Activated T-helper 9 cell treated with anti-CD3 and anti-CD28 coated beads, Interleukin-2, amount 50 U/mL, for 16 hours (primary cell): ENCODE results near the gene FAM20A.

Experiments used
- DNase-seq: peaks from one replicate; pipeline ENCODE4 v3.0.0-alpha.2; 2020; ENCODE audit warnings: low read depth

The FAM20A gene

GRCh38 chr17:68600931-68601564, at the start of gene FAM20A:
FAM20A (minus strand) TSS chr17:68601367; CDS start chr17:68600666, 701 bp downstream.
- DNase-seq, result no peak

- no peak for DNase-seq
These were observed 48.2 kb upstream of the FAM20A start for GRCh38 chr17:68649324-68649723.

DNA sequence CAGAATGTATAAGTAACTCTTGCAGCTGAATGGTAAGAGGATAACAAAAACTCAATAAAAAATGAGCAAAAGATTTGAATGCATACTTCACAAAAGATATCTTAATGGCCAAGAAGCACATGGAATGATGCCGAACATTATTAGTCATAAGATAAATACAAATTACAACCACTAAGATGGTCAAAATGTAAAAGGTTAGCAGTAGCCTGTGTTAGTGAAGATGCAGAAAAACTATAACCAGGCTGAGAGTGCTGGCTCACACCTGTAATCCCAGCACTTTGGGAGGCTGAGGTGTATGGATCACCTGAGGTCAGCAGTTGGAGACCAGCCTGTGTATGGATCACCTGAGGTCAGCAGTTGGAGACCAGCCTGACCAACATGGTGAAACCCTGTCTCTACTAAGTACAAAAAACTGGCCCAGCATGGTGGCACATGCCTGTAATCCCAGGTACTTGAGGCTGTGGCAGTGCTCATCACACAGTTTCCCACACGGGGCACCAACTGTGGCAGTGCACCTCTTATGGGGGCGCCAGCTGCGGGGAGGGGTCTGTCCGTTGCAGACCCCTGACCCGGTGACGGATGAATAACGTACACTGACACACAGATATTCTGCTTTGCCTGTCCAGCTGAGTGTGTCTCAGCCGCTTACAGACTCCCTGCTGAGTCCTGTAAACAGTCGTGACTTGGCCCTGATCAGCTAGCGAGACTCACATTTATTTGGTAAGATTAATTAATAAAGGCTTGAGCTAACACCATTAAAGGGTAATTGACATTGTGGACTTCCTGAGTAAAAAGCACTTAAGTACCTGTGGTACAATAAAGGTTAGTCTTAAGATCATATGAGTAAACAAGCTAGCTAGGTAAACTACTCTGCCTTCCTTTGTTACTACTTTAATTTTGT, 45.7 kb upstream of the FAM20A start:
- DNase-seq, result no peak

GRCh38 chr17:68642118-68642412, 40.9 kb upstream of the FAM20A start:
- no peak for DNase-seq

GRCh38 chr17:68641276-68642117, 40.3 kb upstream of the FAM20A start:
- no peak for DNase-seq

DNA sequence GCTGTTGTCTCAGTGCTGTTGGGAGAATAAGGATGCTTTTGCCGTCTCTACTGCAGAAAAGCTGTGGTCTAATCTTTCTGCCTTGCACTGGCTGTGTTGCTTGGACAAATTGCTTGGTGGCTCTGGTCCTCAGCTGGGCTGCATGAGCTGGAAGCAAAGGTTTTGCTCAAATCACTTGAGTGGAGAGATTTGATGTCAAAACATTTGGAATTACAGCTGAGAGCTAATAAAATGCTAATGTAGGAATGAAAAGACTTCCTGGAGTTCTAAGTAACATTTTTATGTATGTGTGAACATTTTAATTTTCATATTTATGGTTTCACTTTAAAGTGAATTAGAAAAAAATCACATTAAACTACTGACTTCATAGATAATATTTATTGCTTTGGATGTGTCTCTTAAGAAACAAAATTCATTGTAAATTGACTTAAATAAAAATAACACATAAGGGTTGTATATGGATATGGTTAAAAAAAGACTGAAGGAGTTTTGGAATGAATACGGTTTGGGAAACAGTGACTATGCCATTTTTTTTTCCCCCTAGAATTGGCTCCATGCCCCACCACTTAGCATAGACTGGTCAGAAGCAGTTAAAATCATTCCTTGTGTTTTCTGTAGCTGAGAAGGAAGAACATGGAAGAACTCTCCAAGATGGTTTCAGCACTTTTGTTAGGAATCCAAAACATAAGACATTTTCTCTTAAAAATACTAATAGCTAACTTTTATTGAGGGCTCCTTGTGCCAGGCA, 39.2 kb upstream of the FAM20A start:
- no peak for DNase-seq

DNA sequence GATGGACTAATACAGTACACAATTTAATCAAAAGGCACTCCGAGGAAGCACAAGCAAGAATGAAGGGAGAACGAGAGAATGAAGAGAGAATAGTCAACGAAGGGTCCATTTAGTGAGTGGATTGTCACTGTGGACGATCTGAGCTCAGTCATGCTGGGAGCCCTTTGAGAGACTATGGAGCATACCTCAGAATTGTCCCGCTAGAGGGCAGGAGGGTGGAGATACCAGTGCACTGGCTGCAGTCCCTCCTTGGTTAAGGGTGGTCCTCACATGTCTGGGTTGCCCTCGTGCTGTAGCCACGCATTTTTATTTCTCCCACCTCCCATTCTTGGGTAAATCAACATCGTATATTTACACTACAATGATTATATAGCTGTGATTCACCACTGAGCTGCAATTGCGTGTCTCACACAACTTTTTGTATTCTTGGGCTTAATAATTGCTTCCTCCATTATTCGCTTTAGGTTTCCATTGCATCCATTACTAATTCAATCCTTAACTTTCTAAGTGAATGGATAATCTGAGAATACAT, 33.2 kb upstream of the FAM20A start:
- no peak for DNase-seq

- DNase-seq, result no peak
These were observed 27.4 kb upstream of the FAM20A start for GRCh38 chr17:68628576-68628957.

DNA sequence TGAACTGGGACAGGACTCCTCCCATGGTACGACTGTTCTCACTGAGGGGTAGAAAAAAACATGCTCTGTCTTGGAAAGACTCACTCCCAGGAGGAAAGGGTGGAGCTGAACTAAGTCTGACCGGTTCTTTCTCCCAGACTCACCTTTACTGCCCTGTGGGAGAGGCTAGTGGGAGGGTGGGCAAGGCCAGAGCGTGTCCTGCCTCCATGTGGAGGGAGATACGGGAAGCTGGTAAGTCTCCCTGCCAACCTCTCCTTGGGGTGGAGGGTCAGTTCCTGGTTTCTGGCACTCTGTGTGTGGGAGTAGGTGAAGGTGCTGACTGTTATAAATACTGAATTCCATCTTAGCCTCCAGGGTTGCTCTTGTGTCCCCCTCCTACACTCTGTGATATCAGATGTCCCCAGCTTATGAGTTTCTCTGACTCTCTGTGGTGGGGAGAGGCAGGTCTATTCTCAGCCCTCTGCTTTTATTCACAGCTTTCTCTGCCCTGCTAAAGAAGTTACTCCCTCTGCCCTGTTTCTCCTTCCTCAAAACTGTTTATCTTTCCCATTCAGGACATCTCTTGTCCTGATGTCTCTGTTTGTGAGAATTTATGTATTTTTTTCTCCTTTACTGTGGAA, 26.9 kb upstream of the FAM20A start:
- DNase-seq, result no peak

DNA sequence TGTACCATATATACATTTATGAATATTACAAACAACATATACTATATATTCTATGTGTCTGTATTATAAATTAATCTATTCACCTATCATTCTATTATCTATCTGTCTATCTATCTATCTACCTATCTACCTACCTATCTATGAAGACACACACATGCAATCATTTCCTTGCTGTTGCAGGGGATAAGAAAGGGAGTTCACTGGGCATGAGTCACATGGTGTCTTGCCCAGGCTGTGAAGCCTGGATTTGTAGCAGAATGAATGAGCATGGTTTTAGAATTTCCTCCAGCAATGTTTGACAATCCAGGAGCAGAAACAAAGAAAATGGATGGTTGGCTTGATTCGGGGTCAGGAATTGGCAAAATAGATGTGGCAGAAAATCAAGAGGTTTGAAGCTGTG, 23.2 kb upstream of the FAM20A start:
- no peak for DNase-seq

GRCh38 chr17:68623811-68624210, 22.6 kb upstream of the FAM20A start:
- DNase-seq, result no peak

DNA sequence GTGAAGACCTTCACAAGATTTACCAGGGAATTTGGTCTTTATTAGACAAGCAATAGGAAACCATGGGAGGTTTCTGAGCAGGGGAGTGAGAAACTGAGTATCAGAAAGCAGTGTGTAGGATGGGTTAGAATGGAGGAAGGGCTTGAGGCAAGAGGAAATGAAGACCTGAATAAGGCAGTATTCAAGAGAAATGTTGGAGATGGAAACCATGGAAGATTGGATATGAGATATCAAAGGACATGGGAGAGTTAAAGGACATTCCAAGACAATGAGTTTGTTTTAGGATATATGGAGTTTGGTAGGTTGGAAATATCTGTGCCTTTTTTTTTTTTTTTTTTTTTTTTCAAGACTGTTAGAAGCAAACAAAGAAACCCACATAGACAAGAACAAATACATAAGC, 21.3 kb upstream of the FAM20A start:
- DNase-seq, result no peak

DNA sequence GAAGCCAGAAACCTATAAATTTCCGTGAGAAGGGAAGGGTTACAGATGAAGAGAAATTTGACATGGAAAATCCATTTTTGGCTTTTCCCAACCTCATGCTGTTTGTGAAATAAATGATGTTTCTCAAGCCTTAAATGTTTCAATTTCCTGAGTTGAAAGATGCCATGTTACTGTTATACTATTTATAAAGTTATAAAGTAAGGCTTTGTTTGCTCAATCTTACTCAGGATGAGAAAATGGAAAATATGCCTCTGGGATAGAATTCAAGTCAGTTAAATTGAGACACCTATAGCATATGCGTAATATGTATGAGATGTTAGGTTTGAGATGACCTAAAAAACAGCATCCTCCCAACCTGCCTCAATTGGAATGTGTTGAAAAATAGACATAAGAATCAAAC, 19.9 kb upstream of the FAM20A start:
- no peak for DNase-seq

DNA sequence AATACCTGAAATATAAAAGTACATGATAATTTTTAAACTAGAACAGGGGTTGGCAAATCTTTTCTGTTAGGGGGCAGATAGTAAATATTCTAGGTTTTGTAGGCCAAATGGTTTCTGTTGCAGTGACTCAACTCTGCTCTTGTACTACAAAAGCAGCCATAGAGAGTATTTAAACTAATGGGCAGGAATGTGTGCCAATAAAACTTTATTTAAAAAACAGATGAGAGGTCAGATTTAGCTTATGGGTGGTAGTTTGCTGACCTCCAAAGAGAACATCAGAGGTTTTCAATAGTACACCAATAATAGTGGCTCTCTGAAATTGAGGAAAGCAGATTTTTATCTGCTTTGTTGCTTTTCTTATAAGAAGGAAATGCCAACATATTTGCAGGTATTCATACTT, 15.2 kb upstream of the FAM20A start:
- no peak for DNase-seq

DNA sequence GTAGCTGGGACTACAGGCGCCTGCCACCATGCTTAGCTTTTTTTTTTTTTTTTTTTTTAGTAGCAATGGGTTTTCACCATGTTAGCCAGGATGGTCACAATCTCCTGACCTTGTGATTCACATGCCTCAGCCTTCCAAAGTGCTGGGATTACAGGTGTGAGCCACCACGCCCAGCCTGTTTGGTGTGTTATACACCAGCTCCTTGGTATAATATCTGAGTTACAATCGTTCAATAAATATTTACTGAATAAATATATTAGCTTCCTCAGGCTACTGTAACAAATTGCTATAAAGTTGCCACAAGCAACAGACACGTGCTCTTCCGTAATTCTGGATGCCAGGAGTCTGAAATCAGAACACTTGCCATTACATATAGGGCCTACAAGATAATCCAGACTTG, 13.6 kb upstream of the FAM20A start:
- no peak for DNase-seq

- no peak for DNase-seq
These were observed 12.7 kb upstream of the FAM20A start for GRCh38 chr17:68613739-68614298.

GRCh38 chr17:68612923-68613292, 11.7 kb upstream of the FAM20A start:
- DNase-seq, result no peak

DNA sequence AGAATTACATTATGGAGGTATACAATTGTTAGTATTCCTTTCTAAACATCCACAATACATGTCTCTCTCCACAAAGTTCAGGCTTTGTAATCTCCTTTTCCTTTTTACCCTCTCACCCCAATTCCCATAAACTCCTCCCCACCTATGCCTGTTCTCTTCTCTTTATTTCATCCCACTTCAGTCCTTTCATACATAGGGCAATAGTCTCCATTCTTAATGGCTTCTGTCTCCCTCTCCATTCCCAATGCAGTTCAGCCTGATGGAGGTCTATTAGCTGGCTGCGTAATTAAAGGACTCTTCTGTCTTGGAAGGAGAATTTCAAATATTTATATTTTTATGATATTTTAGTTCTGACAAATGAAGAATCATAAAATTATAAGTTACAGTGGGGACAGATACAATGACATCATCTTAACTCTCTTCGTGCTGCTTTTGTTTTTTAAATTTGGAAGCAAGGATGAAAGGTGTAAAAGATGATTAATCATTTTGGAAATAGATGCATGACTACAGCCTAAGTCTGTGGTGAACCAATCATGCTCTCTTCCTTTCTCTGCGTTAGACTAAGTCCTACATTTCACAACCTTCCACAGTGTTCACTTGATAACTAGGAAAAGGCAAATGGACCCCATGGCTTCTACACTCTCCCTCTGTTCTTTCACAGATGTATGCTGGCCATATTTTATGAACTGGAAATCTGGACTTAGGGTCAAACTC, 11.2 kb upstream of the FAM20A start:
- DNase-seq, result no peak

- DNase-seq, result no peak
These were observed 10.4 kb upstream of the FAM20A start for GRCh38 chr17:68611353-68612208.

DNA sequence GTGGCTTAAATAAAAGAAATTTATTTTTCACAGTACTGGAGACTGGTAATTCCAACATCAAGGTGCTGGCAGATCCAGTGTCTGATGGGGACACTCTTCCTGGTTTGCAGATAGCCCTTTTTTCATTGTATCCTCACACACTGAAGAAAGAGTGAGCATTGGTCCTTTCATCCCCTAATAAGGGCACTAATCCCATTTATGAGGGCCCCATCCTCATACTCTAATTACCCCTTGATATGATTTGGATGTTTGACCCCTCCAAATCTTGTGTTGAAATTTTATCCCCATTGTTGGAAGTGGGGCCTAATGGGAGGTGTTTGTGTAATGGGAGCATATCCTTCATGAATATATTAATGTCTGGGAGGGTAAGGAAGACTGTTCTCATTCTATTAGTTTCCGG, 9.4 kb upstream of the FAM20A start:
- DNase-seq, result no peak
